Activated CD4-positive, alpha-beta T cell treated with anti-CD3 and anti-CD28 coated beads for 24 hours (primary cell): ENCODE measurements around the gene DLST.

Source experiments
- DNase-seq, 2 donors: peaks; one replicate each; pipeline ENCODE4 v3.0.0-alpha.2; 2020; ENCODE audit warnings: low read depth in 2 of 2

Gene DLST

GRCh38 chr14:74896400-74896799 lies 14.7 kb downstream of the DLST start:
- DNase-seq, result no peak

- DNase-seq, result no peak
These were observed 15.9 kb downstream of the DLST start for GRCh38 chr14:74897642-74898041.

- no peak for DNase-seq
These were observed 16.4 kb downstream of the DLST start for GRCh38 chr14:74898083-74898482.

- no peak for DNase-seq
These were observed 17.0 kb downstream of the DLST start for GRCh38 chr14:74898694-74899093.

- DNase-seq, result no peak
These were observed 21.4 kb downstream of the DLST start for GRCh38 chr14:74902941-74903705.

GRCh38 chr14:74904635-74905503 lies 23.2 kb downstream of the DLST start:
- no peak for DNase-seq

- peak; percentile 76 to 80 for DNase-seq
These were observed 24.0 kb downstream of the DLST start for GRCh38 chr14:74905595-74906142.

- DNase-seq, result no peak
These were observed 25.3 kb downstream of the DLST start for GRCh38 chr14:74906925-74907521.

- no peak for DNase-seq
These were observed 26.0 kb downstream of the DLST start for GRCh38 chr14:74907744-74908143.

GRCh38 chr14:74908861-74909341 lies 27.2 kb downstream of the DLST start:
- no peak for DNase-seq

- no peak for DNase-seq
These were observed 27.8 kb downstream of the DLST start for GRCh38 chr14:74909501-74909900.

GRCh38 chr14:74909911-74910310 lies 28.2 kb downstream of the DLST start:
- no peak for DNase-seq

GRCh38 chr14:74910556-74910955 lies 28.8 kb downstream of the DLST start:
- no peak for DNase-seq

GRCh38 chr14:74911221-74911620 lies 29.5 kb downstream of the DLST start:
- no peak for DNase-seq

GRCh38 chr14:74911704-74912103 lies 30.0 kb downstream of the DLST start:
- DNase-seq, result no peak

- DNase-seq, result no peak
These were observed 30.4 kb downstream of the DLST start for GRCh38 chr14:74912111-74912510.

GRCh38 chr14:74912801-74913200 lies 31.1 kb downstream of the DLST start:
- no peak for DNase-seq

- DNase-seq, result no peak
These were observed 31.7 kb downstream of the DLST start for GRCh38 chr14:74913393-74913910.

GRCh38 chr14:74913986-74914573 lies 32.4 kb downstream of the DLST start:
- no peak for DNase-seq

- no peak for DNase-seq
These were observed 33.7 kb downstream of the DLST start for GRCh38 chr14:74915426-74915825.

GRCh38 chr14:74915826-74916225 lies 34.1 kb downstream of the DLST start:
- no peak for DNase-seq

- no peak for DNase-seq
These were observed 35.4 kb downstream of the DLST start for GRCh38 chr14:74917178-74917543.
